ENCODE results near the gene RMI1.
"Not testable (repeated sequence)": the region's sequence is repeated elsewhere in the genome, so short reads cannot be mapped to it uniquely, and the experiment has no call there.

The RMI1 gene

DNA sequence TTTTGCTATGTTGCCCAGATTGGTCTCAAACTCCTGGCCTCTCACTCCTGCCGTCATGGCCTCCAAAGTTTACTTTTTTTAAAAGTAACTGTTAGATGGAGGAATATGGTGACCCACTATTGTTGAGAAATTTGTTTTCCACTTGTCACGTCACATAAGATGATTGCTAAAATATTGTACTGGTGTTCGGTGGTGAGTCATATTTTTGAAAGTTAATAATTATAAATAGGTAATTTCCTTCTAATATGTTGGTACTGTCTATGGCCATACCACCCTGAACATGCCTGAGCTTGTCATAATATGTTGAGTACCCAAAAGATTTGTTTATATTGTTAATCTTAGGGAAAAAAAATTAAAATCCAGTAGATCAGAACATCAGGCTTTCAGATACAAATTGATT, 22.6 kb downstream of the RMI1 start:
- DNase-seq (ENCODE audit: low read depth, low spot score) = no peak

DNA sequence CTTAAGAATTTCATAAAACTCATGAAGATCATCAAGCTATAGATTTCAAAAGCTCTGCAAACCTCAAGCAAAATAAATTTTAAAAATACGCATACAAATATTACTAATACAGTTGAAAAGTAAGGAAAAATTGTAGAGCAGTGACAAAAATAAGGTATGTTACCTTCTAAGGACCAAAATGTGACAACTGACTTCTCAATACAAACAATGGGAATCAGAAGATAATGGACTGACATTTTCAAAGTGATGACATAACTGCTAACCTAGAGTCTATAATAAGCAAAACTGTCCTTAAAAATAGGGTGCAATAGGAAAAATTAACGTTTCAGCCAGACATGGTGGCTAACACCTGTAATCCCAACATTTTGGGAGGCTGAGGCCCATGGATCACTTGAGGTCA, 27.1 kb downstream of the RMI1 start:
- no peak for DNase-seq (ENCODE audit: low read depth, low spot score)

DNA sequence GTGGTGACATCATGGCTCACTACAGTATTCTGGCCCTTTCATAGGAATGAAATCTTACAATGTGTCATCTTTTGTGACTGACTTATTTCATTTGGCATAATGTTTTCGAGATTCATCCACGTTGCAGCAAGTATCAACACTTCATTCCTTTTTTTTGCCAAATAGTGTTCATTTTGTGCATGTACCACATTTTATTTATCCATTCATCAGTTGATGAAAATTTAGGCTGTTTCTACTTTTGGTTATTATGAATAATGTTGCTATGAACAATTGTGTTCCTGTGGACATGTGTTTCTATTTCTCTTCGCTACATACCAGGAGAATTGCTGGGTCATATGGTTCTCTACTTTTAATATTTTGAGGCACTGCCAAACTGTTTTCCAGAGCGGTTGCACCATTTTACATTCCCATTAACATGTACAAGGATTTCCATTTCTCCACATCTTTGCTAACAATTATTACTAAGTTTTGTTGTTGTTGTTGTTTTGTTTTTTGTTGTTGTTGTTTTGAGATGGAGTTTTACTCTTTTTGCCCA, 43.5 kb downstream of the RMI1 start:
- DNase-seq (ENCODE audit: low read depth, low spot score) = no peak

DNA sequence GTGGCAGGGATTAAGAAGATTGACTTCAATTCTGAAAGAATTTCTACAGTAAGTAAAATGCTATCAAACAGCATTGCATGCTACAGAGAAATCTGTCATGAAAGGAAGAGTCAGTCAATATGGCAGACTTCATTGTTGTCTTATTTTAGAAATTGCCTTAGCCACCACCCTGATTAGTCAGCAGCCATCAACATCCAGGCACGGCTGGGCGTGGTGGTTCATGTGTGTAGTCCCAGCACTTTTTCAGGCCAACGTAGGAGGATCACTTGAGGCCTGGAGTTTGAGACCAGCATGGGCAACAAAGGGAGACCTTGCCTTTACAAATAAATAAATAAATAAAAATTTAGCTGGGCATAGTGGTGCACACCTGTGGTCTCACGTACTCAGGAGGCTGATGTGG, 46.6 kb downstream of the RMI1 start:
- no peak for DNase-seq (ENCODE audit: low read depth, low spot score)

DNA sequence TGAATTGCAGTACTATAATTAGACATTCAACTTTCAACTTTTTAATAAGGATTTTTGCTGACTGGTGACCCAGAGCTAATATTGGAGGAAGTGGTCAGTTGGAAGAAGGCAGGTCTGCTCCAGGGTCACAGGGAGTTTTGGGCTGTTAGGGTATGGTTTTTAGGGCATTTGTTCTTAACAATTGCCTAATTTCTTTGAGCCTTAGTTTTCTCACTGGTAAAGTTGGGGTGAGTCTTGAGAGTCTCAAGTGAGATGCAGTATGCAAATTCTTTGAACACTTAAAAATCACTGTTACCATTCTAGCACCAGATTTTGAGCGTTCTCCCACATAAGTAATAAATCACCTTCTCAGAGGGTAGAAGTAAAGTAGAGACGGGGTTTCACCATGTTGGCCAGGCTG, 50.9 kb downstream of the RMI1 start:
- no peak for DNase-seq (ENCODE audit: low read depth, low spot score)

DNA sequence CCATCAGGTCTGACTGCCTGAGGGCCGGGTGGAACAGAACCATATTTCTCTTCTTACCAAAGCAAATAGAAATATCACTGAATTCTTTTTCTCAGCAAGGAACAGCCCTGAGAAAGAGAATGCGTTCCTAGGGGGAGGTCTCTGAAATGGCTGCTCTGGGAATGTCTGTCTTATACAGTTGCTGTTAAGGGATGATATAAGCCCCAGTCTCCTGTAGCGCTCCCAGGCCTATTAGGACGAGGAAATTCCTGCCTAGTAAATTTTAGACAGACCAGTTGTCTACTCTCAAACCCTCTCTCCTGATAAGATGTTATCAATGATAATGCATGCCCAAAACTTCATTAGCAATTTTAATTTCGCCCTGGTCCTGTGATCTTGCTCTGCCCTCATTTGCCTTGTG, 61.3 kb downstream of the RMI1 start:
- DNase-seq (ENCODE audit: low read depth, low spot score) = not testable (repeated sequence)

DNA sequence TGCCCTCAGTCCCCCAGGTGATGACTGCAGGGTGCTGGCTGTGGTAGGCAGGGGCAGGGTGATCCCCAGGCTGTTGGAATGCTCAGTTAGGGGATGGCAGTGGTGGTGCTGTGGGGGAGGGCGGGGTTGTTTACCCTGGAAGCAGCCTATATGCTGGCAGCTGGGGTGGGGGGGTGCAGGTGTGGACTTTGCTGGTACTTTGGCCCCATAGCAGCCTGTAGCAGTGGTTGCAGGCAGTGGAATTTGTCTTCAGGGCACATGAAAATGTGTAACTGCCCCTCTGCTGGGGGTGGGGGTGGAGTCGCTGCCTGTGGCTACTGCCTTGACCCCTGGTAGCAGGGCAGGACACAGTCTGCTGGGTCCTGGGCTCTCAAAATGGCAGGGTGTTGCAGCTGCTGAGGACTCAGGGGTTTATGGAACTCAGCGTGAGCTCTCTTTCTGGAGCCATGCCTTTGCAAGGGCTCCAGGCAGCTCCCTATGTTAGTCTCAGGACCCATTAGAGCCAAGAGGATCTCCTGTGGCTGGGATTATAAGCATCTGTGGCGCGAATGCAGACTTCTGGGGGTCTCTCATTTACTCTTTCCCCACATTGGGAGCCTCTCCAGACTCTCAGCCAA, 65.0 kb downstream of the RMI1 start:
- no peak for DNase-seq (ENCODE audit: low read depth, low spot score)
